GF-D8 (cell line): ENCODE results near the gene TMEM139.
"Not testable (repeated sequence)": the region's sequence is repeated elsewhere in the genome, so short reads cannot be mapped to it uniquely, and the experiment has no call there.

ENCODE experiments used
- DNase-seq: peaks from one replicate; lab custom pipeline; 2025; lab: John Stamatoyannopoulos, UW

TMEM139 gene

DNA sequence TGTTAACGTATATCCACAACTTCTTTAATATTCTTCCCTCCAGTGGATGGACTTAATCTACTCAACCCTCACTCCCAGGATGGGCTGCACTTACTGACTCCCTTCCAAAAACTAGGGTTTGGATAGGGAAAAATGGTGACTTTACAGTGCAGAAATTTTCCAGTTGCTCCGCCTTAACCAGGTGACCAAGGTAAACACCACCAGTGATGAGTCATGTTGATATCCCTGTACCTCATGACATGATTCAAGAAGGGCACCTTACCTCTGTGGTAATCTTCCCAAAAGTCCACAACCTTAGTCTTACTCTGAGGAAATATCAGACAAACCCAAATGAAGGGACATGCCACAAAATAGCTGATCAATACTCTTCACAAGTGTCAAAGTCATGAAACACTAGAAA is 25.0 kb upstream of the TMEM139 start:
- DNase-seq, result no peak

DNA sequence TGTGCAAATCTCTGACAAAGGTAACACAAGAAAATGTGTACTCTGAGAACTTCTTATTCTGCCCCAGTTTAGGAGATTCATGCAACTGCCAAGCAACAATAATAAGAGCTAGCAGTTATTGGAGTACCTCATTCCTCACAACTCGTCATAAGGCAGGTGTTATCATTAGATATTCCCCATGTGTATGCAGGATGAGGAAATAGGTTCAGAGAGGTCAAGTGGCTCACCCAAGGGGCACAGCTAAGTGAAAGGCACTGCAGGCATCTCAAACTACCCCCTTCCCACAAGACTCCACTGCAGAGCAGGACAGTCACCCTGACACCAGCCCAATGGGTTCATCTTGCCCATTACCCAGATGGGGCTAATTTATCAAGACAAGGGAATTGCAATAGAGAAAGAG is 22.9 kb upstream of the TMEM139 start:
- DNase-seq, result no peak

DNA sequence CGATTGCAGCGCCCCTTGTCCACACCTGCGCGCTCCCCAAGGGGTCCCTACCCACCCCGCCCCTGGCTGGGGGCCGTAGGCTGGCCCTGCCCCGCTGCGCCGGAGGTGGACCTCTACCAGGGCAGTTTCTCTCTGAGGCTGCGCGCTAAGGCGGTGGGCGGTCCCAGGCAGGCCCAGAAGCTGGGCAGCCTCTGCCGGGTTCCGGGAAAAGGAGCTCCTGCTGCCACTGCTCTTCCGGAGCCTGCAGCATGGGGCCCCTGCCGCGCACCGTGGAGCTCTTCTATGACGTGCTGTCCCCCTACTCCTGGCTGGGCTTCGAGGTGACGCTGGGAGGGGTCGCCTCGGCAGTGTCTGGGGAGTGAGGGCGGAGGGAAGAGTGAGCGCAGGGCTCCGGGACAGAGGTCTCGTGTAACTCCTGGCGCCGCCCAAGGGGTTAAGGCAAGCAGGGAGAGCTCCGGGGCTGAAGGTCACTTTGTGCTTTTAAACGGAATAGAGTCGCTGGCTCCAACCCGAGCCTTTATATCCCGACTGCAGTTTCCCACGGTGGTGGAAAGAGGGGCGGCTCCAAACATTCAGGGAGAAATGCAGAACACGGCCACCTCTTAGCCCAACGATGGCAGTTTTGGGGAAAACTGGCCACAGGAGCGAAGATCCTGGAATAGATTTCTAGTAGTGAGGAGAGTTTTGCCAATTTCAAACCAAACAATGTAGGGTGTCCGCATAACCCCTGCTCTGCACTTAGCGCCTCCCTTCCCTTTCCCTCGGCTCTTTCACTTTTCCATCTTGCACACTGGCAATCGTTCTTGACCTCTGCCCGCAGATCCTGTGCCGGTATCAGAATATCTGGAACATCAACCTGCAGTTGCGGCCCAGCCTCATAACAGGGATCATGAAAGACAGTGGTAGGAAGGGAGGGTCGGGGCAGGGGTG is 21.2 kb upstream of the TMEM139 start, which contains the start of gene GSTK1:
Gene GSTK1, plus strand, starts transcription at position 176 of the 930 bp plus-strand sequence. Its CDS starts 73 bp downstream, at position 249.
- peak; percentile 82 for DNase-seq

DNA sequence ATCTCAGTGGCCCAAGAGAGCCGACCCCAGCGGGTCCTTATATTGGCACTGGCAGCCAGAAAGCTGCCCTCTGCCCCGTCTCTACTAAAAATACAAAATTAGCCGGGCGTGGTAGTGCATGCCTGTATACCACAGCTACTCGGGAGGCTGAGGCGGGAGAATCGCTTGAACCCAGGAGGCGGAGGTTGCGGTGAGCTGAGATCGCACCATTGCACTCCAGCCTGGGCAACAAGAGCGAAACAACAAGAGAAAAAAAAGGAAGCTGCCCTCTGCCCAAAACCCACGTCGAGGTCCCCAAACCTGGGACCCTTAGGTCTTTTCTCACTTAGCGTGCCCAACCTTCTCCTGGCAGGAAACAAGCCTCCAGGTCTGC is 20.6 kb upstream of the TMEM139 start:
- not testable (repeated sequence) for DNase-seq

DNA sequence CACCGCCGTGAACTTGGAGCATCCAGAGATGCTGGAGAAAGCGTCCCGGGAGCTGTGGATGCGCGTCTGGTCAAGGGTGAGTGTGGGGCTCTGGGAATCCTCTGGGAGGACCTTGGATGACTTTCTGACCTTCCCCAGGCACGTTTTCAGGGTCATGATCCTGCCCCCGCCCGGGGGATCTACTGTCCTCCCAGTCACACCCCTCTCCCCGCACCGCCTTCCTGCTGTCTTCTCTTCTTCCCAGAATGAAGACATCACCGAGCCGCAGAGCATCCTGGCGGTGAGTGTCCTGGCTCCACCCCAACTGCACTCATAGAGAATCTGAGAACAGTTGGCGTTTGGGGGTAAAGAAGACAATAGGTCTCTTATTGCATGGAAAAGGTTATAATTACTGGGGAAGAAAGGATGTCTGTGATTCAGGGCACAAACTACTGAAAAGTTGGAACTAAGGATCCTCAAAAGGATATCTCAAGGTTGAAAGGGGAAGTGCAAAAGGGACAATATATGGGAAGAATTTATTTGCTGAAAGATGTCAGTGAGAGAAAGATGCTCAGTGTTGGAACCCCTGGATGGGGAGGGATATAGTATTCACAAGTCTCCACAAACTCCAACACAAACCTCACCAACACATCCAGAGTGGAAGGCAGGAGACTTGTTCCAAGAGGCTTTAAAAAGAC is 19.6 kb upstream of the TMEM139 start:
- no peak for DNase-seq

DNA sequence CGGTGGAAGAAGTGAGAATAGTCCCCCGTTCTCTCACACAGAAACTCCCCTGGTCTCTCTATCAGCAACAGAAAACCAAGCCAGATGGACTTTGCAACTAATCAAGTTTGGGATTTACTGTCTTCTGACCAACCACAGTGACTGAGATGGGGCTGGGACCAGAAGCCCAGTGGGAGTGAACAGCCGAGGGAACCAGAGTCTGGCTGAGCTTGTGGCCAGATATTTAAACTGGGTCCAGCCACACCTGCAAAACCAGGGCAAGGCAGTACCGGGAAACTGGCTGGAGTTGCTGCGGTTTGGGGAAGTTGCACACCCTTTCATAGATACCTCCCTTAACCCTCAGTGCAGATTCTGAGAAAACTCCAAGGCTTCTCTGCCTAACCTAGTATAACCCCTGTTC is 15.5 kb upstream of the TMEM139 start:
- peak; percentile 90 for DNase-seq

DNA sequence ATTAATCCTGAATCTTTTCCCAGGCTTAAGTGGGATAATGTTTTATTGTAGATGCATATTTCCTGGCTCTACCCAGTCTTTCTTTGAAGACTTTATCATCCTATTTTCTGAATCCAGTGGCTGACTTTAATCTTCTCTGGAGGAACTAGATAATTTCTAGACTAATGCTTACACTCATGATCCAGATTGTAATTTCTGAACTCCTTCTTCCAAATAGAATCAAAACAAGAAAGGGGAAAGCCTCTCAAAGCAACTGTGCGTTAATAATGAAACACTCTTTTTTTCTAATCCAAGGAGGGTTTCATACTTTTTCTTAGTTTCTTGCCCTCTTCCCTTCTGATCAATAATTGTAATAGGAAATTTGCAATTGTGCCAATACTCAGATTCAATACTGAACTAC is 13.5 kb upstream of the TMEM139 start:
- no peak for DNase-seq

DNA sequence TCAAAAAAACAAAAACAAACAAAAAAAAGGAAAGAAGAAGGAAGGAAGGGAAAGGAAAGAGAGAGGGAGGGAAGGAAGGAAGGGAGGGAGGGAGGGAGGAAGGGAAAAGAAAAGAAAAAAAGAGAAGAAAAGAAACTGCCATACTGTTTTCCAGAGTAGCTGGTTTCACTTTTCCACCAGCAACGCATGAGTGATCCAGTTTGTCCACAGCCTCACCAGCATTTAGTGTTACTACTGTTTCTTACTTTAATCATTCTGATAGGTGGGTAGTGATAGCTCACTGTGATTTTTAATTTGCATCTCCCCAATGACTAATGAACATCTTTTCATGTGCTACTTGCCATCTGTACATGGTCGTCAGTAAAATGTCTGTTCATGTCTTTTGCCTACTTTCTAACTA is 11.9 kb upstream of the TMEM139 start:
- DNase-seq, result no peak

DNA sequence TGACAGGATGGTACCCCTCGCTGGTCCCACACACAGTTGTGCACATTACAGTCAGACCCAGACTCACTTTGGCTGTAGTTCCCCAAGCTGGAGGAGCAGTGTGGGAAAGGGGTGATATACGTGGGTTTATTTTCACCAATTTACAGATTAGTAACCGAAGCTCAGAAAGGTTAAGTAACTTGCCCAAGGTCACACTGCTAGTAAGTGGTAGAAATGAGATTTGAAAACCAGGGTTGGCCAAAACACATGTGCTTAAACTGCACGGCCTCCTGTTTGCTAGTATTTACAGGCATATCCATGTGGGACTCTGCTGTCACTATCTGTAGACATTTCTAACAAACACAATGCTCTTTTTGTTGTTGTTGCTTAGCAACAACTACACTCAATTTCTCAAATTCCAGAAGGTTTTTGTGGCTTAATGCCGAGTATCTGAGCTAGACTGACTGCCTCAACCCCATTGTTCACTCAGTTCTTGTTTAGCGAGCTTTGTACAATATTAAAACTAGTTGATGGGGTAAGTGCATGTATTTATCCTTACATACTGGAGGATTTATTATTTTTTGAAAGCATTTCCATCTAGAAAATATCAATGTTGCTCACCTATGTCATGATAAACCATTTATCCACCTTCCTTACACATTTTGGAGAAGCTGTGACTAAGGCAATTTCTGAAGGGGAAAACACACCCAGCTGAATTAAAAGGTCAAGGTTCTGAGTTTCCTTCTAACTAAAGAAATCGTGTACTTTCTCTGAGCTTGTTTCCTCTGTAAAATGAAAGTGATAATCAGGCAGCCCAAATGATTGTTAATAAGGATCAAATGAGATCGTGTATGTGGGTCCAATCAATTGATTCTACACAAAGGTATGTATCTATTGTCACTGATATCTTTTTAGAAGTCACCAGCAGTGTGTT is 5.3 kb upstream of the TMEM139 start:
- DNase-seq, result no peak

DNA sequence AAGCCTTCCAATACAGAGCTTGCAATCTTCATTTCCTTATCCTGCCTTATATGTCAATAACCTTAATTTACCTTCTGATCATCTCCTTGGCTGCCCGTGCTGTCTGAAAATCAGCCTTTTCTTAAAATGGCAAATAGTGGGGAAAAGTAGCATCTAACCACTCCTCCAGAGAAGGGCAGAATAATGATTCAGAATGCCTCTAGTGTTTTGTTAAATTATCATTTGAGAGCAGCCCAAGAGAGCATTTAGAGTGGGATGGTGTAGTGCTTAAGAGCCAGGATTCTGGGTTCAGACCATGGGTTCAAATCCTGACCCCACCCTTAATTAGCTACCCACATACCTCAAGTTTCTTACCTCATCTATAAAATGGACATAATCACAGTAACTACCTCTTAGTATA is 4.6 kb upstream of the TMEM139 start:
- no peak for DNase-seq

DNA sequence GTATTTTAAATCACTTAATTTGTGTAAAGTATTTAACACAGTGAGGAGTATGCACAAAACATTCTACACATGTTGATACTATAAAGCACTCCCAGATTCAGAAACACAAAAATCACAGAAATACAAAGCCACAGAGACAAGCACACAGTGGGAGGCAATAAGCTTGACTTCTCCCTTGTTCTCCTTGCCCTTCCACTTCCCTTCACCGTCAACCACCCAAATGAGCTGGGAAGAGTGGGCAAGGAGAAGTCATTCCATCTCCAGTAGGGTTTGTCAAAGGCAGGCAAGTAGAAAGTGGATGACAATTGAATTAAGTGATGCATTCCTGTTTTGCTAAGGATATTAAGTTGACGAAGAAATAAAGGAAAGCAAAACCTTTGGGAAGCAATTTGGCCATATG is 4.2 kb upstream of the TMEM139 start:
- no peak for DNase-seq

DNA sequence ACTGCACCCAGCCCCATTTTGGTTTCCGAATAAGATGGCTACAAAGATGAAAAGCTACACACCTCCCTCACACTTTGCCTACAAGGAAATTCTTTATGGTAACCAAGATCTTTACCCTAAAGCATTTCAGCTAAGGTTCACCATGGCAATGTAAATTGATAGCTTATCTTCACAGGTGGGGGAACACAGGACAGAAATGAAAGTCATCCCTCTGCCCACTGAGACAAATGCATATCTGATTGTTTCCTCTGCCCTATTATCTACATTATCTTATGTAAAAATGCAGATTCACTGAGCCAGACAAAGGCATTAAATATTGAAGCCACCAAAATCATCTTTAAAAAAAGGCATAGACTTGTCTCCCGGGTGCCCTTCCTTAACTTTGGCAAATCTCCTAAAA is 3.2 kb upstream of the TMEM139 start:
- no peak for DNase-seq

DNA sequence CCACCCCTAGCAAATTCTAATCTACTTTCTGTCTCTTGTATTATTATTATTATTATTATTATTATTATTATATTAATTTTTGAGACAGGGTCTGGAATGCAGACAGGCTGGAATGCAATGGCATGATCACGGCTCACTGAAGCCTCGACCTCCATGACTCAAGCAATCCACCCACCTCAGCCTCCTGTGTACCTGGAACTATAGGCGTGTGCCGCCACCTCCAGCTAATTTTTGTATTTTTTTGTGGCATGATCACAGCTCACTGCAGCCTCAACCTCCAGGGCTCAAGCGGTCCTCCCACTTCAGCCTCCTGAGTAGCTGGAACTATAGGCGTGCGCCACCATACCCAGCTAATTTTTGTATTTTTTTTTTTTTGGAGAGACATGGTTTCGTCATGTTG is 2.6 kb upstream of the TMEM139 start:
- DNase-seq, result no peak

DNA sequence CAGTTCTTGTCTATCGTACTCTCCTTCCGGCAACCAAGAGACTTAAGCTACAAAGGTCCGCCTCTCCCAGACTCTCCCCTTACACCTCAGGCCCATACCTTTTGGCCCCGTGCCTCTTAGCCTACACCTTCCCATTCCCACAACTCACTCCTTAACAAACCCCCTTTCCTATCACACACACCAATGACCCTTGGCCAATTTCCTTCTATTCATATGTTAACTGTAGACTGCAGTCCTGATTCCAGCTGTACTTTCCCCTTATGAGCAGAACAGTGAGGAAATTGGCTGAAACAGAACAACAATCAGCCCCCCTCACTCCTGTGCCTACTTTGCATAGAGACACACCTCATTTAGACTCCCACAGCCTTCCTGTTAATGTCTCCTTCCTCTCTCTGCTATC is 1.4 kb upstream of the TMEM139 start:
- no peak for DNase-seq

DNA sequence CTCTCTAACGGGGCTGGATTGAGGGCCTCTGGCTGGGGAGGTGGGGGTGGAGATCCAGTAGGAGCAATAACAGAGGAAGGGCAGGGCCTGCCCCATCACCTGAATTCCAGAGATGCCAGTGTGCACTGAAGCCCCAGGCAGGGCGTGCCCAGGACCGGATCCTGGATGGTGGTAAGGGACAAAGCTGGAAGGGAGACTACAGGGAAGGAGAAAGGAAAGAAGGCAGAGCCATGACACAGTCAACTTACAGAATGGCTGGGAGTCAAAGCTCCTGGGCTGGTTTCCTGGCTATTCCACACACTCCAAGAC is 666 bp downstream of the TMEM139 start:
- no peak for DNase-seq

DNA sequence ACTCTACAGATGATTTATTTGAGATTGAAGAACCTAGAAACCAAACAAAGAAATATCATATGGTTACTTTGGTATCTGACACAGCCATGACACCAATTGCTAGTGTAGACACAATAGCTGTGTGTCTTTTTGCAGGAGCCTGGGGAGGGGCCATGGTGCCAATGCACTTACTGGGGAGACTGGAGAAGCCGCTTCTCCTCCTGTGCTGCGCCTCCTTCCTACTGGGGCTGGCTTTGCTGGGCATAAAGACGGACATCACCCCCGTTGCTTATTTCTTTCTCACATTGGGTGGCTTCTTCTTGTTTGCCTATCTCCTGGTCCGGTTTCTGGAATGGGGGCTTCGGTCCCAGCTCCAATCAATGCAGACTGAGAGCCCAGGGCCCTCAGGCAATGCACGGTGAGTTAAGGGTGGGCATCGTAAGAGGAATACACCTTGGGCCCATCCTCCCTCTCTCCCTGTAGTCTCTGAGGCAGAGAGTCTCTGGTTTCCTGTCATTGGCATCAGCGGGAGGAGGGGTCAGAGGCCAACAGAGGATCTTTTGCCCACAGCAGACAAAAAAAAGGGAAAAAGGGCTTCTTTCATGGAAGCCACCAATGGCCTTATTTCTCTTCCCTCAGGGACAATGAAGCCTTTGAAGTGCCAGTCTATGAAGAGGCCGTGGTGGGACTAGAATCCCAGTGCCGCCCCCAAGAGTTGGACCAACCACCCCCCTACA is 1.2 kb downstream of the TMEM139 start:
- DNase-seq, result no peak

DNA sequence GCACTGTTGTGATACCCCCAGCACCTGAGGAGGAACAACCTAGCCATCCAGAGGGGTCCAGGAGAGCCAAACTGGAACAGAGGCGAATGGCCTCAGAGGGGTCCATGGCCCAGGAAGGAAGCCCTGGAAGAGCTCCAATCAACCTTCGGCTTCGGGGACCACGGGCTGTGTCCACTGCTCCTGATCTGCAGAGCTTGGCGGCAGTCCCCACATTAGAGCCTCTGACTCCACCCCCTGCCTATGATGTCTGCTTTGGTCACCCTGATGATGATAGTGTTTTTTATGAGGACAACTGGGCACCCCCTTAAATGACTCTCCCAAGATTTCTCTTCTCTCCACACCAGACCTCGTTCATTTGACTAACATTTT is 1.7 kb downstream of the TMEM139 start:
- DNase-seq, result no peak

DNA sequence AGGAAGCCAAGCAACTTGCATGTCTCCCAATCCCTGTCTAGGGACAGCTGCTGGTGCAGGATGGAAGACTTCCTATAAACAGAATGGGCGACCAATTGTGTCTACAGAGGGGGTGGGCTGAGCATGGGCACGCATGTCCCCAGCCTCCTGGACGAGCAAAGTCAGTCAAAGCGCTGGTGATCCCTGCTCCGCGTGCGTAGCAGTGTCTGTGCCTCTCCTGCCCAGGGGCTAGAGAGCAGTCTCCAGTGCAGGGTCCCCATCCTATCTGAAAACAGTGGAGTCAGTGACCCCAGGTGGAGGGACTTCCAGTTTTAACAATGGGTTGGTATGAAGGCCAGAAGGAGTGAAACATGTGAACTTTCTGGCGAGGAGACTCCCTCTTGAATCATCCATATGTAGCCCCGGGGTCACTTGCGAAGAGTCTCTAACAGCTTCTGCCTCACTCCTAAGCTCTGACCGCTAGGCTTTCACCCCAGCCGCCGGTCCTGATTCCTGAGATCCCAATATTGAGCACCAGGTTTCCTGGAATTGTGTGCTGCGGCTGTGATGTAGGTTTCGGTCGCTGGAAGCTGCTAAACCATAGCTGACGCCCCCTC is 2.7 kb downstream of the TMEM139 start:
- no peak for DNase-seq

DNA sequence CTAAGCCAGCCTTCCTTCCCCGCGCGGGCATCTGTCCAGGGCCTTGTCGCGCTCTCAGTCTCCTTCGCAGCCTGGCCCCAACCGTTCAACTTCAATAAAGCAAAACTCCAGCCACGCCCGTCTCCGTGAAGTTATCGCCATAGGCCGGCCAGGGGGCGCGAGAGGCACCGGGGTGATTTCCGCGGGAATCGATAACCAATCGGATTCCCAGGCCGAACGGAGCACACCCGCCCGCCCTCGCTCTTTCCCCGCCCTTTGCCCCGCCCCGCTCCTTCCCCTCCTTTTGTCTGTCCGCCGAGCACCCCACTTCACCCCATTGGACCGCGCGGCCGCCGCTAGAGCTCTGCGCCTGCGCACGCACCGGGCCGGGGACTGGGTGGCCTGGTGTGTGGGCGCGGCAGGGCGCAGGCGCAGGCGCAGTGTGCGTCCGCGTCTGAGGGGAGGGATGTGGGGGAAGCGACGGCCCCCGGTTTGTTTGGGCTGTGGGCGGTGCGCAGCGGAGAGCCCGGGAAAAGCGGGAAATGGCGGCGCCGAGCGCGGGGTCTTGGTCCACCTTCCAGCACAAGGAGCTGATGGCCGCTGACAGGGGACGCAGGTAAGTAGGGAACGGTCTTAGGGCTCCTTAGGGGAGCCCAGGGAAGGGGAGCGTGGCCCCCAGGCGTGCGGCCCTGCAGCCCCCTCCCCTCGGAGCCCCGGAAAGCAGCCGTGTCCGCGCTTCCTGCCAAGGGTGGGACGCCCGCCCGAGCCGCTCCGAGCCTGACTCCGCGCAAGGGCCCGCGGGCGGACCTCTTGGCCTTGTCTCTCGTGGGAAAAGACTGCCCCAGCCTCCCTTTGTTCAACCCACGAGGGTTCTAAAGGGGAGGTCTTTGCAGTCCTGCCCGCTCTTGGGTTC is 3.4 kb downstream of the TMEM139 start, which contains the start of gene CASP2:
Gene CASP2, plus strand, starts transcription at position 417 of the 892 bp plus-strand sequence. Its CDS starts 105 bp downstream, at position 522.
- peak; percentile 93 for DNase-seq

DNA sequence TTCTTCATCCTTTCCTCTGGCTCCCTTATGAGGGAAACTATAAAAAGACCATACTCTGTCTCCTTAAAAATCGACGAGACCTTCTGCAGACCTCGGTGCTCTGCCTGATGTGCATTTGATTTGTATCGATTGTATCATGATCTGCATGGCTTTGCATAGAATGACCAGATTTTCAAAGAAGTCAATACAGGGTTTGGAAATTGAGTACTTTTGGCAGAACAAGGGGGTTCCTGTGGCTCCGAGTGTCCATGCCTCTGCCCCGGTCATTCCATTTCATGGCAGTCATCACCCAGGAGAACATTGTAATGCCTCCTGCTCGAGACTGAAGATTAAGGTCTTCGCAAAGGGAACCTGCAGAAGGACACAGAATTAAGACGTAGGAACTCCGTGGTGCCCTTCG is 4.1 kb downstream of the TMEM139 start:
- no peak for DNase-seq
